Panc1 (cell line): ENCODE data around the gene CSMD2.

Source experiments
- CTCF ChIP-seq: fragments of 450-650 bp; IDR thresholded peaks from 2 replicates; pipeline ENCODE4 v1.5.1; 2017; ENCODE audit warnings: mild to moderate bottlenecking
- POLR2AphosphoS5 ChIP-seq: IDR thresholded peaks from 2 replicates; pipeline ENCODE4 v1.6.1; 2012; ENCODE audit warnings: mild to moderate bottlenecking, low read depth, low read length, moderate library complexity
- SIN3A ChIP-seq: IDR thresholded peaks from 2 replicates; pipeline ENCODE4 v1.6.1; 2012; ENCODE audit warnings: low read depth, mild to moderate bottlenecking, low read length, moderate library complexity, borderline replicate concordance; ENCODE audit not compliant: insufficient read depth

- TF ChIP-seq POLR2AphosphoS5 (no peak), CTCF (no peak), SIN3A (no peak)
Measured at GRCh38 chr1:33507661-33508060, 657.4 kb downstream of the CSMD2 start.
